A673 (cell line): ENCODE measurements around the gene ADAMTS2.

Experiments used
- CTCF ChIP-seq: fragments of 300-800, 200-600 bp; sonication (generic); conservative IDR thresholded peaks from 2 replicates; pipeline ENCODE4 v1.5.1; 2017; ENCODE audit warnings: low read depth, mild to moderate bottlenecking, antibody characterized with exemption, low read length, moderate library complexity, mixed read lengths
- EZH2 ChIP-seq: fragments of 200-600 bp; sonication (generic); IDR thresholded peaks from 2 replicates; pipeline ENCODE4 v1.6.1; 2017; ENCODE audit warnings: borderline replicate concordance, low read depth, mild to moderate bottlenecking, mixed read lengths, antibody characterized with exemption, low read length; ENCODE audit not compliant: poor library complexity, severe bottlenecking

GRCh38 chr5:179371121-179371510 lies 25.9 kb upstream of the ADAMTS2 start:
- TF ChIP-seq CTCF (no peak), EZH2 (no peak)
